22Rv1 (cell line): ENCODE results near the gene UGT1A9.

Source experiments
- H3K27ac ChIP-seq: fragments of 450-650 bp; 2 replicates; pipeline ENCODE4 v1.5.1; 2017
- CTCF ChIP-seq: fragments of 450-650 bp; IDR thresholded peaks from 2 replicates; pipeline ENCODE4 v1.5.1; 2017; ENCODE audit warnings: mild to moderate bottlenecking
- ZFX ChIP-seq: fragments of 450-650 bp; IDR thresholded peaks from 2 replicates; pipeline ENCODE4 v1.6.1; 2017; ENCODE audit warnings: antibody characterized with exemption, borderline replicate concordance

UGT1A9 gene

GRCh38 chr2:233815861-233816260 lies 144.2 kb downstream of the UGT1A9 start:
- TF ChIP-seq CTCF (no peak), ZFX (no peak)
- no peak overlapping the region for H3K27ac ChIP-seq

GRCh38 chr2:233816334-233816733 lies 144.6 kb downstream of the UGT1A9 start:
- no peak overlapping the region for H3K27ac ChIP-seq
- TF ChIP-seq CTCF: no peak
- TF ChIP-seq ZFX: no peak

GRCh38 chr2:233816771-233817170 lies 145.1 kb downstream of the UGT1A9 start:
- no peak for TF ChIP-seq ZFX
- H3K27ac ChIP-seq: no peak overlapping the region

- no peak overlapping the region for H3K27ac ChIP-seq
- TF ChIP-seq CTCF (no peak), ZFX (no peak)
Observed at GRCh38 chr2:233817361-233817911, 145.7 kb downstream of the UGT1A9 start.

GRCh38 chr2:233817995-233818638 lies 146.4 kb downstream of the UGT1A9 start:
- no peak for TF ChIP-seq CTCF
- no peak for TF ChIP-seq ZFX

GRCh38 chr2:233818639-233819621 lies 147.2 kb downstream of the UGT1A9 start:
- TF ChIP-seq ZFX: no peak
- TF ChIP-seq CTCF: no peak
- H3K27ac ChIP-seq: no peak overlapping the region

More at GRCh38 chr2:233817995-233818638, 146.4 kb downstream of the UGT1A9 start:
- H3K27ac ChIP-seq: no peak overlapping the region

GRCh38 chr2:233819884-233820773 lies 148.4 kb downstream of the UGT1A9 start:
- no peak overlapping the region for H3K27ac ChIP-seq
- TF ChIP-seq ZFX (no peak), CTCF (no peak)
